KMS-11 (cell line): ENCODE data around the gene BEST4.

Experiments used
- H2AFZ ChIP-seq: fragments of 200-600 bp; sonication (generic); 2 replicates; pipeline ENCODE4 v1.6.1; 2016; ENCODE audit warnings: antibody characterized with exemption, mixed run types, low read depth
- H3K27ac ChIP-seq: fragments of 200-600 bp; sonication (generic); 2 replicates; pipeline ENCODE4 v1.6.1; 2016; ENCODE audit warnings: mild to moderate bottlenecking, mixed run types
- H3K27me3 ChIP-seq: fragments of 200-600 bp; sonication (generic); 2 replicates; pipeline ENCODE4 v1.6.1; 2017; ENCODE audit warnings: mild to moderate bottlenecking, low read depth, mixed run types, moderate library complexity; ENCODE audit not compliant: insufficient read depth
- H3K36me3 ChIP-seq: fragments of 200-600 bp; sonication (generic); 2 replicates; pipeline ENCODE4 v1.6.1; 2017; ENCODE audit warnings: mild to moderate bottlenecking, mixed run types; ENCODE audit not compliant: insufficient read depth
- H3K4me1 ChIP-seq: fragments of 200-600 bp; sonication (generic); 2 replicates; pipeline ENCODE4 v1.6.1; 2016; ENCODE audit warnings: mild to moderate bottlenecking, low read depth, mixed run types; ENCODE audit not compliant: poor library complexity, severe bottlenecking
- H3K4me2 ChIP-seq: fragments of 200-600 bp; sonication (generic); 2 replicates; pipeline ENCODE4 v1.7.0; 2016; ENCODE audit warnings: mild to moderate bottlenecking, mixed run types
- H3K4me3 ChIP-seq: fragments of 200-600 bp; sonication (generic); IDR thresholded peaks from 2 replicates; pipeline ENCODE4 v1.6.1; 2017; ENCODE audit warnings: low read depth, low read length, mixed read lengths; ENCODE audit not compliant: insufficient read depth
- H3K79me2 ChIP-seq: fragments of 200-600 bp; sonication (generic); 2 replicates; pipeline ENCODE4 v1.6.1; 2016; ENCODE audit warnings: low read depth, mixed run types; ENCODE audit not compliant: insufficient read depth
- H3K9ac ChIP-seq: fragments of 200-600 bp; sonication (generic); 2 replicates; pipeline ENCODE4 v1.6.1; 2016; ENCODE audit warnings: mild to moderate bottlenecking, mixed run types
- H4K20me1 ChIP-seq: fragments of 200-600 bp; sonication (generic); 2 replicates; pipeline ENCODE4 v1.6.1; 2016; ENCODE audit warnings: mild to moderate bottlenecking, mixed run types; ENCODE audit not compliant: insufficient read depth
- CTCF ChIP-seq: fragments of 200-600 bp; sonication (generic); conservative IDR thresholded peaks from 2 replicates; pipeline ENCODE4 v1.6.1; 2017; ENCODE audit warnings: low read depth, mild to moderate bottlenecking, antibody characterized with exemption, low read length, moderate library complexity, mixed read lengths

BEST4 gene

GRCh38 chr1:44822981-44823451, 35.0 kb upstream of the BEST4 start:
- H3K4me1 ChIP-seq = peaks cover 17% of the 10 kb centered on the region
- H3K9ac ChIP-seq = no peak overlapping the region
- no peak overlapping the region for H3K4me3 ChIP-seq
- H3K36me3 ChIP-seq = no peaks in the 10 kb centered on the region
- H4K20me1 ChIP-seq = no peaks in the 10 kb centered on the region
- H3K27ac ChIP-seq = no peak overlapping the region
- H3K79me2 ChIP-seq = no peaks in the 10 kb centered on the region
- TF ChIP-seq CTCF = no peak
- no peak overlapping the region for H3K4me2 ChIP-seq
- no peak overlapping the region for H2AFZ ChIP-seq
- H3K27me3 ChIP-seq = no peaks in the 10 kb centered on the region

GRCh38 chr1:44822131-44822701, 34.2 kb upstream of the BEST4 start:
- H3K9ac ChIP-seq = no peak overlapping the region
- peaks cover 17% of the 10 kb centered on the region for H3K4me1 ChIP-seq
- TF ChIP-seq CTCF = no peak

GRCh38 chr1:44821240-44821715, 33.3 kb upstream of the BEST4 start:
- Histone ChIP-seq H3K36me3 (no peaks in the 10 kb centered on the region), H3K9ac (no peak overlapping the region), H3K4me1 (peaks cover 17% of the 10 kb centered on the region), H3K4me2 (no peak overlapping the region), H3K4me3 (no peak overlapping the region), H3K27ac (no peak overlapping the region), H4K20me1 (no peaks in the 10 kb centered on the region), H2AFZ (no peak overlapping the region), H3K79me2 (no peaks in the 10 kb centered on the region), H3K27me3 (no peaks in the 10 kb centered on the region)
- no peak for TF ChIP-seq CTCF

More at GRCh38 chr1:44822131-44822701, 34.2 kb upstream of the BEST4 start:
- Histone ChIP-seq H4K20me1 (no peaks in the 10 kb centered on the region), H3K27me3 (no peaks in the 10 kb centered on the region), H2AFZ (no peak overlapping the region), H3K4me3 (no peak overlapping the region), H3K27ac (no peak overlapping the region), H3K79me2 (no peaks in the 10 kb centered on the region), H3K4me2 (no peak overlapping the region), H3K36me3 (no peaks in the 10 kb centered on the region)

GRCh38 chr1:44820328-44821239, 32.6 kb upstream of the BEST4 start:
- H3K79me2 ChIP-seq = no peaks in the 10 kb centered on the region
- peak overlapping the region; percentile 92 for H3K9ac ChIP-seq
- no peaks in the 10 kb centered on the region for H4K20me1 ChIP-seq
- no peak for TF ChIP-seq CTCF
- H3K27me3 ChIP-seq = no peaks in the 10 kb centered on the region
- H3K27ac ChIP-seq = peak overlapping the region; percentile 98
- peak overlapping the region; percentile 72 for H3K4me2 ChIP-seq
- peak overlapping the region; percentile 64 for H2AFZ ChIP-seq
- H3K4me3 ChIP-seq = peak overlapping the region; percentile 76
- H3K36me3 ChIP-seq = no peaks in the 10 kb centered on the region
- peaks cover 17% of the 10 kb centered on the region for H3K4me1 ChIP-seq
